CD4-positive, alpha-beta memory T cell (primary cell): ENCODE results near the gene SPCS3. TPM values are rescaled to one million over a fixed set of nuclear protein-coding genes. Genes with fewer than 3 reads are reported as not detected.
"Not testable (repeated sequence)": the region's sequence is repeated elsewhere in the genome, so short reads cannot be mapped to it uniquely, and the experiment has no call there.

Source experiments
- CTCF ChIA-PET: fragments of 350-600 bp; sonication (Branson Sonifier 250); formaldehyde crosslinking; loops from one replicate; lab custom pipeline; 2021; ENCODE audit warnings: inconsistent platforms; ENCODE audit not compliant: partially characterized antibody; lab: Charles Lee
- POLR2A ChIA-PET: fragments of 350-600 bp; sonication (Branson Sonifier 250); formaldehyde crosslinking; loops from one replicate; lab custom pipeline; 2021; ENCODE audit not compliant: partially characterized antibody; lab: Charles Lee
- DNase-seq, 5 donors: peaks; one replicate each; pipeline versions ENCODE4 v3.0.0 to v3.0.0-alpha.2; 2020 to 2022; ENCODE audit warnings: mixed read lengths in 1 of 5
- H3K27ac ChIP-seq: one replicate; pipeline ENCODE4 v1.7.0; 2013; ENCODE audit warnings: low read depth, low read length
- H3K27me3 ChIP-seq: 2 replicates; pipeline ENCODE4 v1.7.0; 2013; ENCODE audit warnings: mild to moderate bottlenecking, low read length, moderate library complexity; ENCODE audit not compliant: insufficient read depth
- H3K36me3 ChIP-seq: 2 replicates; pipeline ENCODE4 v1.7.0; 2013; ENCODE audit warnings: mild to moderate bottlenecking, low read length, moderate library complexity; ENCODE audit not compliant: insufficient read depth
- H3K4me1 ChIP-seq: 2 replicates; pipeline ENCODE4 v1.7.0; 2013; ENCODE audit warnings: mild to moderate bottlenecking, low read length, moderate library complexity; ENCODE audit not compliant: insufficient read depth
- H3K4me3 ChIP-seq, 2 donors: one replicate each; pipeline ENCODE4 v1.7.0; 2013; ENCODE audit warnings: low read length in 2 of 2, mild to moderate bottlenecking in 1 of 2
- H3K9me3 ChIP-seq, 2 donors: one replicate each; pipeline ENCODE4 v1.7.0; 2013; ENCODE audit warnings: low read length in 2 of 2, control low read depth in 1 of 2; ENCODE audit not compliant: control insufficient read depth in 1 of 2
- H3K27ac Mint-ChIP-seq, 7 donors: one replicate each; pipeline ENCODE4 v1.8.0; 2020 to 2021; ENCODE audit warnings: mixed read lengths in 7 of 7, mild to moderate bottlenecking in 6 of 7, inconsistent platforms in 3 of 7, moderate library complexity in 3 of 7
- H3K27me3 Mint-ChIP-seq, 2 donors: one replicate each; pipeline ENCODE4 v1.8.0; 2020 to 2021; ENCODE audit warnings: mixed read lengths in 2 of 2
- H3K36me3 Mint-ChIP-seq, 2 donors: one replicate each; pipeline ENCODE4 v1.8.0; 2020 to 2021; ENCODE audit warnings: mixed read lengths in 2 of 2, inconsistent platforms in 1 of 2, mild to moderate bottlenecking in 1 of 2
- H3K4me1 Mint-ChIP-seq, 4 donors: one replicate each; pipeline ENCODE4 v1.8.0; 2020 to 2021; ENCODE audit warnings: mixed read lengths in 4 of 4, mild to moderate bottlenecking in 1 of 4
- H3K4me3 Mint-ChIP-seq, 8 donors: one replicate each; pipeline ENCODE4 v1.8.0; 2020 to 2021; ENCODE audit warnings: mixed read lengths in 8 of 8, mild to moderate bottlenecking in 7 of 8, moderate library complexity in 6 of 8, inconsistent platforms in 3 of 8
- H3K9me3 Mint-ChIP-seq, 8 donors: one replicate each; pipeline ENCODE4 v1.8.0; 2020 to 2021; ENCODE audit warnings: mixed read lengths in 8 of 8, mild to moderate bottlenecking in 5 of 8, inconsistent platforms in 3 of 8, moderate library complexity in 1 of 8
- intact Hi-C: fragments of 100-400 bp; cut with micrococcal nuclease; formaldehyde crosslinking; loops from one replicate; pipeline ENCODE4 v1.15.1; 2023
- polyA plus RNA-seq, 2 donors: library from polyadenylated mRNA; unstranded; fragments of 300-500 nt; fragmentation: Illumina TruSeq; gene quantifications; one replicate each; pipeline ENCODE4 v1.2.3, GENCODE V29; 2021
- total RNA-seq, 2 experiments: library from RNA; stranded (reverse); gene quantifications; one replicate each; pipeline ENCODE4 v1.2.3, GENCODE V29; 2021

Gene SPCS3
- total and polyA plus RNA-seq, 4 experiments from 2014 or later = 62.4 to 207 (median 134) TPM

GRCh38 chr4:176342384-176342783 lies 22.6 kb downstream of the SPCS3 start:
- POLR2A ChIA-PET = no interaction called here
- peaks cover 16 to 21% of the 10 kb centered on the region in 2 donors for H3K36me3 Mint-ChIP-seq
- peaks cover 4% of the 10 kb centered on the region for H3K4me1 ChIP-seq
- H3K4me3 ChIP-seq = no peak overlapping the region
- peaks cover 0 to 12% of the 10 kb centered on the region in 2 donors for H3K9me3 ChIP-seq
- no peak overlapping the region for H3K27ac Mint-ChIP-seq
- peaks cover 0 to 14% (median 6%) of the 10 kb centered on the region in 4 donors for H3K4me1 Mint-ChIP-seq
- H3K27ac ChIP-seq = no peak overlapping the region
- no peak for DNase-seq
- no peaks in the 10 kb centered on the region for H3K27me3 Mint-ChIP-seq
- H3K36me3 ChIP-seq = no peaks in the 10 kb centered on the region
- intact Hi-C loops = loop anchor here (5.0 kb wide), 1 partner anchor 1975 kb away; no protein-coding TSS in a partner anchor
- no peaks in the 10 kb centered on the region for H3K27me3 ChIP-seq
- no peak overlapping the region for H3K4me3 Mint-ChIP-seq
- CTCF ChIA-PET = interaction anchor here (0.7 to 3.6 kb wide), 7 partner anchors 17 to 393 kb away, joined by 3 to 36 read pairs (median 3); no protein-coding TSS in a partner anchor
- peaks cover 0 to 20% (median 16%) of the 10 kb centered on the region in 8 donors for H3K9me3 Mint-ChIP-seq

GRCh38 chr4:176343286-176343685 lies 23.5 kb downstream of the SPCS3 start:
- Mint-ChIP-seq H3K4me1 (peaks cover 0 to 14% (median 6%) of the 10 kb centered on the region in 4 donors), H3K4me3 (no peak overlapping the region), H3K36me3 (peaks cover 13 to 21% of the 10 kb centered on the region in 2 donors), H3K27me3 (no peaks in the 10 kb centered on the region), H3K27ac (no peak overlapping the region), H3K9me3 (peaks cover 0 to 20% (median 16%) of the 10 kb centered on the region in 8 donors)
- intact Hi-C loops = loop anchor here (5.0 kb wide), 1 partner anchor 1976 kb away; no protein-coding TSS in a partner anchor
- Histone ChIP-seq H3K27me3 (no peaks in the 10 kb centered on the region), H3K36me3 (no peaks in the 10 kb centered on the region), H3K4me1 (peaks cover 4% of the 10 kb centered on the region), H3K27ac (no peak overlapping the region), H3K4me3 (no peak overlapping the region), H3K9me3 (peaks cover 0 to 12% of the 10 kb centered on the region in 2 donors)
- ChIA-PET CTCF (interaction anchor here (1.0 to 3.6 kb wide), 3 partner anchors 191 to 394 kb away, joined by 3 to 36 read pairs (median 18); no protein-coding TSS in a partner anchor), POLR2A (no interaction called here)
- DNase-seq = no peak

- H3K9me3 ChIP-seq = peaks cover 0 to 12% of the 10 kb centered on the region in 2 donors
- Mint-ChIP-seq H3K36me3 (peaks cover 19 to 37% of the 10 kb centered on the region in 2 donors), H3K9me3 (peaks cover 0 to 20% (median 17%) of the 10 kb centered on the region in 8 donors)
- H3K4me1 Mint-ChIP-seq, H3K4me3 Mint-ChIP-seq, H3K27ac ChIP-seq, DNase-seq, POLR2A ChIA-PET, H3K36me3 ChIP-seq, H3K4me3 ChIP-seq, H3K27me3 ChIP-seq, intact Hi-C loops, H3K27ac Mint-ChIP-seq, H3K4me1 ChIP-seq, H3K27me3 Mint-ChIP-seq: not testable (repeated sequence)
- CTCF ChIA-PET = interaction anchor here (2.0 kb wide), 1 partner anchor 10 kb away, joined by 5 read pairs; no protein-coding TSS in a partner anchor
Observed at GRCh38 chr4:176345346-176345745, 25.6 kb downstream of the SPCS3 start.

- H3K4me3 Mint-ChIP-seq, H3K27ac Mint-ChIP-seq, DNase-seq, H3K27me3 ChIP-seq, H3K4me1 ChIP-seq, POLR2A ChIA-PET, intact Hi-C loops, H3K4me1 Mint-ChIP-seq, H3K36me3 ChIP-seq, H3K27me3 Mint-ChIP-seq, H3K4me3 ChIP-seq, H3K27ac ChIP-seq: not testable (repeated sequence)
- H3K9me3 ChIP-seq = peaks cover 0 to 12% of the 10 kb centered on the region in 2 donors
- H3K36me3 Mint-ChIP-seq = peaks cover 19 to 50% of the 10 kb centered on the region in 2 donors
- peaks cover 0 to 20% (median 17%) of the 10 kb centered on the region in 8 donors for H3K9me3 Mint-ChIP-seq
- CTCF ChIA-PET = interaction anchor here (2.0 kb wide), 1 partner anchor 9 kb away, joined by 5 read pairs; no protein-coding TSS in a partner anchor
Observed at GRCh38 chr4:176346836-176347235, 27.1 kb downstream of the SPCS3 start.

- no peaks in the 10 kb centered on the region for H3K27me3 Mint-ChIP-seq
- ChIA-PET POLR2A (no interaction called here), CTCF (interaction anchor here (2.2 kb wide), 1 partner anchor 11 kb away, joined by 11 read pairs; no protein-coding TSS in a partner anchor)
- H3K4me1 Mint-ChIP-seq = no peaks in the 10 kb centered on the region
- no peaks in the 10 kb centered on the region for H3K9me3 ChIP-seq
- H3K27ac Mint-ChIP-seq = no peak overlapping the region
- H3K36me3 Mint-ChIP-seq = peaks cover 14 to 32% of the 10 kb centered on the region in 2 donors
- no peak for DNase-seq
- H3K4me3 ChIP-seq = no peak overlapping the region
- H3K27ac ChIP-seq = no peak overlapping the region
- no peaks in the 10 kb centered on the region for H3K36me3 ChIP-seq
- no peaks in the 10 kb centered on the region for H3K4me1 ChIP-seq
- H3K27me3 ChIP-seq = no peaks in the 10 kb centered on the region
- intact Hi-C loops = no loop called here
- H3K9me3 Mint-ChIP-seq = peaks cover 0 to 4% (median under 1%) of the 10 kb centered on the region in 8 donors
- H3K4me3 Mint-ChIP-seq = no peak overlapping the region
Observed at GRCh38 chr4:176350671-176351070, 30.9 kb downstream of the SPCS3 start.

GRCh38 chr4:176354884-176355283 lies 35.1 kb downstream of the SPCS3 start:
- no peaks in the 10 kb centered on the region for H3K27me3 ChIP-seq
- CTCF ChIA-PET = interaction anchor here (1.6 kb wide), 1 partner anchor 8 kb away, joined by 5 read pairs; no protein-coding TSS in a partner anchor

GRCh38 chr4:176357359-176358082 lies 37.8 kb downstream of the SPCS3 start:
- ChIA-PET CTCF (interaction anchor here (1.2 kb wide), 1 partner anchor 17 kb away, joined by 3 read pairs; no protein-coding TSS in a partner anchor), POLR2A (no interaction called here)
- Mint-ChIP-seq H3K4me1 (no peaks in the 10 kb centered on the region), H3K4me3 (no peak overlapping the region), H3K27me3 (no peaks in the 10 kb centered on the region), H3K27ac (no peak overlapping the region), H3K36me3 (peaks cover 2 to 4% of the 10 kb centered on the region in 2 donors), H3K9me3 (peaks cover 0 to 2% (median 0%) of the 10 kb centered on the region in 8 donors)
- no peak for DNase-seq
- Histone ChIP-seq H3K36me3 (no peaks in the 10 kb centered on the region), H3K27ac (no peak overlapping the region), H3K9me3 (no peaks in the 10 kb centered on the region), H3K4me3 (no peak overlapping the region), H3K4me1 (no peaks in the 10 kb centered on the region), H3K27me3 (no peaks in the 10 kb centered on the region)
- intact Hi-C loops = no loop called here

More at GRCh38 chr4:176354884-176355283, 35.1 kb downstream of the SPCS3 start:
- no peaks in the 10 kb centered on the region for H3K27me3 Mint-ChIP-seq
- no peak for DNase-seq
- no peak overlapping the region for H3K4me3 ChIP-seq
- no peaks in the 10 kb centered on the region for H3K4me1 Mint-ChIP-seq
- no peaks in the 10 kb centered on the region for H3K36me3 ChIP-seq
- H3K9me3 ChIP-seq = no peaks in the 10 kb centered on the region
- peaks cover 0 to 2% (median 0%) of the 10 kb centered on the region in 8 donors for H3K9me3 Mint-ChIP-seq
- no peak overlapping the region for H3K27ac Mint-ChIP-seq
- H3K36me3 Mint-ChIP-seq = peaks cover 2 to 19% of the 10 kb centered on the region in 2 donors
- intact Hi-C loops = no loop called here
- no peaks in the 10 kb centered on the region for H3K4me1 ChIP-seq
- H3K4me3 Mint-ChIP-seq = no peak overlapping the region
- H3K27ac ChIP-seq = no peak overlapping the region
- POLR2A ChIA-PET = no interaction called here
